Activated CD4-positive, CD25-positive, alpha-beta regulatory T cell treated with anti-CD3 and anti-CD28 coated beads, Interleukin-2, amount 50 U/mL, for 16 hours (primary cell): ENCODE measurements around the gene NSMF.

Source experiments
- DNase-seq: peaks from one replicate; pipeline ENCODE4 v3.0.0-alpha.2; 2020; ENCODE audit warnings: low read depth, low spot score

Gene NSMF

DNA sequence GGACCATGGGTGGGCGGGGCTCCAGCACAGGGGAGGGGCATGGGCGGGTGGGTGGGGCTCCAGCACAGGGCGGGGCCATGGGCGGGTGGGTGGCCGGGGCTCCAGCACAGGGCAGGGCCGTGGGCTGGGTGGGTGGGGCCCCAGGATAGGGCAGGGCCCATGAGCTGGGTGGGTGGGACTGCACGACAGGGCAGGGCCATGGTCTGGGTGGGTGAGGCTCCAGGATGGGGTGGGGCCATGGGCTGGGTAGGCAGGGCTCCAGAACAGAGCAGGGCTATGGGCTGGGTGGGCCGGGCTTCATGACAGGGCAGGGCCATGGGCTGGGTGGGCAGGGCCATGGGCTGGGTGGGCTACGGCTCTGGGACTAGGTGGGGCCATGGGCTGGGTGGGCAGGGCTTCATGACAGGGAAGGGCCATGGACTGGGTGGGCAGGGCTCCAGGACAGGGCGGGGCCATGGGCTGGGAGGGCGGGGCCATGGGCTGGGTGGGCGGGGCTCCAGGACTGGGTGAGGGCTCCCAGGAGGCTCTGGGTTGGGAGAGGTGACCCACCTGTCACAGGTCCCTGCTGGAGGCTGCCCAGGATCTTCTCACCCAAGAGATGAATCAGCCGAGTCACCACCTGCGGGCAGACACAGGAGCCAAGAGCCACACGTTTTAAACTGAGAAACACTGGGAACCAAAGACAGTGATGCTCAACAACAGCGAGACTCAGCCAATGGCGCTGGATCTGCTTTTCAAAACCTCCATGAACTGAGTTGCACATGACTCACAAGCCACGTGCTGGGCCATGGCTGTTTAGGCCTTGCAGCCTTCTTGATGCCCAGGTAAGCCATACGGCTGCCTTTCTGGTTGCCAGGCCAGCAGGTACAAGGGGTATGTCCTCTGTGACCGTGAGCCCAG, 33.6 kb upstream of the NSMF start:
- no peak for DNase-seq

DNA sequence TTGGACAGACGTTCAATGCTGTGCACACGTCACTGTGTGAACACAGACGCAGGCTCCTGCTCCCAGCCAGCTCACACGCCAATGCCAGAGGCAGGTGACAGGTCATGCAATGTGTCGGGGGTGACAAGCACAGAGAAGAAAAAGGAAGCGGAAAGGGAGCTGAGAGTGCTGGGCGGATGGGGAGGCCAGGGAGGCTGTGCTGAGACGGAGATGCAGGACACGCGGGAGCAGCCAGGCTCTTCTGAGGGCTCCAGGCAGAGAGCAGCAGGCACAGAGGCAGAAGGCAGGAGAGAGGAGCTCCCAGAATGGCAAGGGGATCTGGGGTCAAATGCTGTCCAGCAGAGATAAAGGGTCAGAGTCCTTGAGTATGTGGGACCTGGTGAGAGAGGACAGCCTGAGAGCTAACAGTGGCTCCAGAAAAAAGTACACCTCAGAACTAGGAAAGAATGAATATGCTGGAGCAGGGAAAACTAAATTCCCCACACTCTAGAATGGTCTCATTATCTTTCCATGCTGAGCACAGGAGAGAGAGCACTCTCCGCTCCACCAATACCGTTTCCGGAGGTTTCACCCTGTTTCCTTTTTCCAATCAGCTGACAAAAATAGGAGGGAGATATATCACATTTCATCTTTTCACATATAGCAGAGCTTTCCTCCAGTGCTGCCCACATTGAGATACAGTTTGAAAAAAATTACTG, 32.8 kb upstream of the NSMF start:
- no peak for DNase-seq

DNA sequence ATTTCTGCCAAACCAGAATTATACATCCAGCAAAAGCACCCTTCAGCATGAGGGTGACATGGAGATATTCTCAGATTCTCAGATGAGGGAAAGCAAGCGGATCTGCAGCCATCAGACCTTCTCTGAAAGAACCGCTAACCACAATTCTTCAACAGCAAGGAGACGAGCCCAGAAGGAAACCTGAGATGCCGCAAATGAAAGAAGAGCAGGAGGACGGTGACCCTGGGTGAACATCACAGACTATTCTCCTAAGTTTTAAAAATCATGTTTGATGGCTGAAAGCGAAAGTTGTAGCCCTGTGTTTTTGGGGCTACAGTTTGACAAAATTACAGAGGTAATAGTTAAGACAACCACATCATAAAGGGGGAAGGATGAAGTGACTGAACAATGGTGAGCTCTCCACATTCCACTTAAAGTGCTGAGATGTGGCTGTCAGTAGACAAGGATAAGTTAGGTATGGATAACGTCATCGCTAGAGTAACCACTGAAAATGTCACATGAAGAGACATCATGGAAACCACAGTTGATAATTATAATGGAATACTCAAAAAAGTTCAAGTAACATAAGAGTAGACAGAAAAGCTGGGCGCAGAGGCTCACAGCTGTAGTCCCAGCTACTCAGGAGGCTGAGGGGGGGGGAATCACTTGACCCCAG, 31.5 kb upstream of the NSMF start:
- DNase-seq, result no peak

DNA sequence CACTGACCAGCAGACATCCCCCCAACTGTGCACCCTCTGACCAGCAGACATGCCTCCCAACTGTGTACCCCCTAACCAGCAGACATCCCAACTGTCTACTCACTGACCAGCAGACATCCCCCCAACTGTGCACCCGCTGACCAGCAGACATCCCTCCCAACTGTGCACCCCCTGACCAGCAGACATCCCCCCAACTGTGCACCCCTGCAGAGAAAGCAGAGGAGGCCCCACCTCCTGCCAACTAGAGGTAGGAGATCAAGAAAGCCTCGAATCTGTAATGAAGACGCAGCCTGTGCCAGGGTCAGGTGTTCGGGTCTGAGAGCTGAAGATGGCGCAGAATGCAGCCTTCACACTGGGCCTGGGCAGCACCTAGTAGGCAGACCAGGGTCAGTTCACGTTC, 29.8 kb upstream of the NSMF start:
- DNase-seq, result no peak

DNA sequence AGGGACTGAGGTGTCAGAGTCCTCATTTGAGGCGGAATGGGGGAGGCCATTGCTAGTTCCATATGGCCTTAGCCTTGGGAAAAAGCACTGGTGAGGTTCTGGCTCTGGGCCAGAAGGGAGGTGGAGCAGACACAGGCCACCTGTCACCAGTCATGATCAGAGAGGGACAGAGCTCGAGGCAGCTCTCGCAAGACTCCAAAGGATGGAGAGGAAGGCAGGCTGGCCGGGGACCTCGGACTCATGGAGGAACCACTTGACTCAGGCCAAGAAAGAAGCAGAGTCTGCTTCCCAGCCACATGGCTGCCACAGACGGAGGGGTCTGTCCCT, 29.2 kb upstream of the NSMF start:
- DNase-seq, result no peak

DNA sequence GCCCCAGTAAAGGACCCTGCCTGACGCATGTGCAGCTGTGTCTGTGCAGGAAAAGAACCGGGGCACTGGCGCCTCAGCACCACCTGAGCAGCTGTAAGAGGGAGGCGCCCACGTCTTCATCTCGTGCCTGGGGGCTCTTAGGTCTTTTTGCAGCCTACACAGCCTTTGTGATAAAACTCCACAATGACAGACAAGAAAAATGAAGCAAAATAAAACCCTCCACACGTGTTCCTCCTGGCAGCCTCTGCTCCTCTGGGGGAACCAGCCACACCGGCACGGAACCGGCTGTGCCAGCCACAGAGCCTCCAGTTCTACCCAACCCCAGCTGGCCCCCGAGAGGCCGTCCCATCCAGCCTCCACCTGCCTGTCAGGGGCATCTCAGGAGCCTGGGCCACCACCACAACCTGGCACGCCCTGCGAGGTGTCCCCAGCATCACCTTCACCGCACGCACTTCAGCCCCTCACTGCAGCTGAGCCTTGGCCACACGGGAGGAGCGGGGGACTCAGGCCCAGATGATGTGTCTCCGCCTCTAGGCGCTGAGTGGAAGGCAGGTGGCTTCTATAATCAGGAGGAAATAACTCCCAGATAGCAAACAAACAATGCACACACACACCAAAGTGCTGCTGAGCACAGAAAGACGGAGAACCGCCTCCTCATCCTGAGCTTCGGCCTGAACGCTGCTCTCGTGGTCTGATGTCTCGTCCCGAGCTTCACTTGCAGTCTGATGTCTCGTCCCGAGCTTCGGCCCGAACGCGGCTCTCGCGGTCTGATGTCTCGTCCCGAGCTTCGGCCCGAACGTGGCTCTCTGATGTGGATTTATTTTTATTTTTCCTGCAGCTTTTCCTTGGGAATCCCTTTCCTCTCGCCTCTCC, 28.6 kb upstream of the NSMF start:
- no peak for DNase-seq

DNA sequence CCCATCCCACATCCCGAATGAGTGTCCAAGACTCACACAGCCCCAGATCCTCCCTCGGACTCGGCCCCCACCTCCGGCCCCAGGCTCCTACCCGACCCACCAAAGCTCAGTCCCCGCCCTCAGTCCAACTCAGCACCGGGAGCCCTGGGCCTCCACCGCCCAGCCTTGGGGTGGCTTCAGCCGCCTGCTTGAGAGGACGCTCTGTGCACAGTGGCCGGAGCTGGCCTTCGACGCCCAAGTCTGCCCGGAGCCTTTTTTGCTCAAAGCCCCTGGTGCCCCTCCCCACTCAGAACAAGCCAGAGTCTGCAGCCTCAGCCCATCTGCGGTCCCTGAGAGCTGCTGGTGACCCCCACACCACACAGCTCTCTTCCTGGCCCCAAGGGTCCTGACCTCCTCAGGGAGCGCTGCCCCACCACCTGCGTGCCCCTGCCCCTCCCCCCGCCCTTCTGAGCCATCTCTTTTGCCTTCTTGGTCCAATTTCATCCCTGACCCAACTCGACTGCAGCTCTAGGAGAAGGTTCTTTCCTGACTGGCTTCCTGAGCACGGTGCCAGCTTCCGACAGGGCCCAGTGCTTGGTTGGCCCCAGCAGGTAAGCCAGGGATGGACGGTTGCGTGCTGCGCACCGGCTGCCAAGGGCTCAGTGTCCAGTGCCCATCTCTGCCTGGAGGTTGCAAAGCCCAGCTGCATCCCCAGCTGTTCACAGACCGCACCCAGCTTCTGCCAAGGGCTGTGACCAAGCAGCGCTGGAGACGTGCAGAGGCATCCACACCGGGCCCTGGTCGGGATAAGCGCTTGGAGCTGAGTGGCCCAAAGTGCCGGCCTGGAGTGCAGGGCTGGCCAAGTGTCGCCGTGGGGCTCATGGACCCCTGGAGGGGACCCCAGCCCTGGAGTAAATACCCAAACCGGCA, 27.7 kb upstream of the NSMF start:
- DNase-seq, result no peak

DNA sequence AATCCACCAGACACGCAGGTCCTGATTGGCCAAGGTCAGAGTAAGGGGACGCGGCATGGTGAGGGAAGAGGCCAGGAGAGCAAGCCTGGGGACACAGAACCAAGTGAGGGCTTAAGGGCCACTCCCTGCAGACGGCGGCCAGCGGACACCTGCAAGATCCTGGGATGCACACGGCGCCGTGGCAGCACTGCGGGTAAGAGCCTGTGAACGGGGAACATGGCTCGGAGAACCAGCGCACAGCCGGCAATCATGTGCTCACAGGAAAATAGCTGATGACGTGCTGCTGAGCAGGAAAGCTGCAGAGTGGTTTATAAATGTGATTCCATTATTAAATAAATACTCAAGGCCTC, 27.0 kb upstream of the NSMF start:
- DNase-seq, result no peak

DNA sequence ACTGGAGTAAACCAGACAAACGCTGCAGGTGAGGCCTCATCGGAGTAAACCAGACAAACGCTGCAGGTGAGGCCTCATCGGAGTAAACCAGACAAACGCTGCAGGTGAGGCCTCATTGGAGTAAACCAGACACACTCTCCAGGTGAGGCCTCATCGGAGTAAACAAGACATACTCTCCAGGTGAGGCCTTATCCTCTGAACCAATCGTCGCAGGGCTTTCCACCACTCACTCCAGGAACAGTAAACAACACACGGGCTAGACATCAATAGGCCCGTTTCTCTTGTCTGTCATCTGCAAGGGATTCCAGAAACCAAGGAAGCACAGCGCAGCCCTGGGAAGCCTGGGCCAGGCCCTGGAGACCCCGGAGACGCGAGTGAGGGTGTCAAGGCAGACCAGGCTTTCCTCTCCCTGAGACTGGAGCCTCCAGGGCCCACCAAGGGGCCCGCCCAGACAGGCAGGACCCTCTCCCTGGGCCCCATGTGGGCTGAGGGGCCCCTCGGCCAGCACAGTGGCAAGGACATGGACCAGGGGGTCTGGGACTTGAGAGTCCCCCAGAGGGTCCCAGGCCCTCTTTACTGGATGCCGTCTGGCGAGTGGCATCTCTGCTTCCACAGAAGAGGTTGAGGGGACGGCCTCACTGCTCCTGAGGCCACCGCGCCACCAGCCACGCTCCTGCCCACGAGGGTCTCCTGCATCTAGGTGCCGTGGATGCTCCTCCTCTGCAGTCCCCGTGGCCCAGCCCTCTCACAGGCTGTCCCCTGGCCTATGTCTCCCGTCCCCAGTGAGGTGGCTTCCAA, 26.4 kb upstream of the NSMF start:
- DNase-seq, result no peak

DNA sequence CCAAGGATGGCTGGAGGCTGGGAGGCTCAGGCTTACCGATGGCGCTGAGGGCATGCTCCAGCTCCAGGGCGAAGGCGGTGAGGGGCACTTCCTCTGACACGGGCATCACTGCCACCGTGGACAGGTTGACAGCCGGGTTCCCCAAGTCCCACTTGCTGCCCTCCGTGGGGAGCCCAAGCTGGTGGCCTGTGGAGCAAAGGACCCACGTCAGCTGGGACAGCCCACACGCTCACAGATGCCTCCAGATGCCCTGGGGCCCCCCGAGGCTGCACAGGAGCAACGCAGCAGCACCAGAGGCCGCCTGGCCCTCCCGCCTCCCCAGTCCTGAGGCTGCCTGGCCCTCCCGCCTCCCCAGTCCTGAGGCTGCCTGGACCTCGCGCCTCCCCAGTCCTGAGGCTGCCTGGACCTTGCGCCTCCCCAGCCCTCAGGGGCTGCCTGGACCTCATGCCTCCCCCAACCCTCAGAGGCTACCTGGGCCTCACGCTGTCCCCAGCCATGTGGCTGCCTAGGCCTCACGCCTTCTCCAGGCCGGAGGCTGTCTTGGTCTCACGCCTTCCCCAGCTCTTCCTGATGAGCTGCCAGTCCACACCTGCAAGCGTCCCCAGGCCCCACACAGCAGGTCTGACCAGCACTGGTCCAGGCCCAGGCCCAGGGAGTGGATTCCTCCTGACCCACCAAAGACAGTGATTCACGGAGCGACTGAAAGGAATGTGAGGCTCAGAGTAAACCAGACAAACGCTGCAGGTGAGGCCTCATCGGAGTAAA, 25.6 kb upstream of the NSMF start:
- no peak for DNase-seq

DNA sequence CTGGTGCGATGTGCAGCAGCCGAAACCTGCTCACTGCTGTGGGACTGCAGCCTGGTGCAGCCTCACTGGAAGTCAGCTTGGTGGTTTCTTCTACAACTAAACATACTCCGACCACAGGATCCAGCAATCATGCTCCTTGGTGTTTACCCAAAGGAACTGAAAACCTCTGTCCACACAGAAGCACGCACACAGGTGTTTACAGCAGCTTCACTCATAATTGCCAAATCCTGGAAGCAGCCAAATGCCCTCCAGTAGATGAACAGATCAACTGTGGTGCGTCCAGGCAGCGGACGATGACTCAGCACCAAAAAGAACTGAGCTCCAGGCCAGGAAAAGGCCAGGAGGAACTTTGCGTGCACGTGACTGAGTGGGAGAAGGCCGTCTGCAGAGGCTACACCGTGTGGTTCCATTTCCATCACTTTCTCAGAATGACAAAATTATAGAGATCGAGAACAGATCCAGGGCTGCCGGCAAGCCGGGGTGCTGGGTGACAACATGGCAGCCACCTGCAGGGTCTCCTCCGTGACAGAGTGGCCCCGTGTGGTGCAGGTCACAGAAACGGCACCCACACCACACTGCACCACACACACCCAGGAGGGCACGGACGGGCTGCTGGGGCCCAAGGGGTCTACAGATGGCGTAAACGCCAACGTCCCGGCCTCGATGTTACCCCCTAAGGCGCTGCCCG, 23.1 kb upstream of the NSMF start:
- DNase-seq, result no peak

DNA sequence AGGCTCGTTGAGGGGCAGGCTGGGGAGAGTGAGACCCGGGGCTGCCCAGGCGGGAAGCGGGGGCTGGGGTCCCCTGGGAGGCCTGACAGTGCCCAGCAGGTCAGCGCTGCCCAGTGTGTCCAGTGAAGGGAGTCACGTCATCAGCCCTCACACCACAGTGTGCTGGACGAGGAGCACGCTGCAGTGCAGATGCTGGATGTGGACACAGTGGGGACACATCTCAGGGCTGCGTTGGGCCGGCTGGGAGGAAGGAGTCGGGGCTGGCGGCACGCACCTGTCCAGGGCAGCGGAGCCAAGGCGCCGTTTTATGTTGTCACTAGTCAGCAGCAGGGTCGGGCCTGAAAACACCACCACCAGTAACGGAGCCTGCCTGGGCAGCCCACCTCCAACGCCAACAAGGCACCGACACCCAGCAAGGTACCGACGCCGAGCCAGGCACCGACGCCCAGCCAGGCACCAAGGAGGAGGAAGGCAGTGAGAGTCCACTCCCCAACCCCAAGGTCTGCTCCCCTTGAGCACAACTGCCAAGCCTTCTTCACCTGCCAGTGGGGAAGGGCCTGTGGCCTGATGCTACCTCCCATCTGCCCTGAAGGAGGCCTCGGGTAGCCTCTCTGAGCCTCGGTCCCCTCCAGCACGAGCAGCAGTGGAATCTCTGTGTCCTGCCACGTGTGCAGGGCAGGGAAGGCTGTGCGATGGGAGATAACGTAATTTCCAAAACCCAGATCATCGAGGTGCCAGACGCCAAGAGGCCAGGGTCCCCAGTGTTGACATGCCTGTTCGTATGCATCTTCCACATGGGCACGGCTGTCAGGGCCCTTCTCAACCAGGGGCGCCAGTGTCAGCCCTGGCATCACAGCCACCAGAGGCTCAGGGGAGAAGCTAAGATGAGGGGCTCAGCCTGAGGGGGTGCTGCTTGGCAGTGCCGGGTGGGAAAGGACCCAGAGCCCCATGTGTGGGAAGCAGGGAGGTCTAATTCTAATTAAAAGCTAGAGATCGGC, 21.9 kb upstream of the NSMF start:
- no peak for DNase-seq

DNA sequence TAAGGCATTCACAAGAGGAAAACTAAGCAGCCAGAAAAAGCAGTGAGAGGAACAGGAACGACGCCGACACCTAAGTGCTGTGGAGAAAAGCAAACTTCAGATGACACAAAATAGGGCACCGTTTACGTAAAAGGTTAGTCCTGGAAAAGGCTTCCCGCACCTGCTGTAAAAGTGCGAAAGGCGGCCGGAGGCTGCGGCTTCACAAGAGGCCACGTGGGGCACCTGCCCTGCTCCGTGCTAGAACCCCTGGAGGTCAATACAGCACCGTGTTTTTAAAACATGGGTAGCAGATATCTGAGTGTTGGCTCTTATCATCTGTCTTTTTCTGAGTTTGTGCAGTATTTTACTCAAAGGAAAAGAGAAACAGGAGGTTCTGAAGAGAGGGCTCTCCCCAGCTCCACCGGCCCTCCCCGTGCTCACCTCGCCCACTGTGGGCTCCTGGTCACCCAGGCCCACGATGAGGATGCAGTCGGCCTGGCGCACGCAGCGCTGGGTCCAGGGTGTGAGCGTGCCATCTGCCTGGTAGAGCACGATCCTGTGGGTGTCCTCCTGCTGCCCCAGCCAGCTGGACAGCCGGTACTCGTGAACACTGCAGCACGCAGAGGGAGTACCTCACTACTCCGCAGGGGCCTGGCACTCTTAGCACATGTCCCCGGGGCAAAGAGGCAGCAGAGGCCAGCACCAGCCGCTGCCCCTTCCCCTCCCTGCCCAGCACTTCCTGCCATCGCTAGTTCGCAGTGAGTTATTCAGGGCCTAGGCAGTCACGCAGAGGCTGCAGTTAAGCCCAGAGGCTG, 21.0 kb upstream of the NSMF start:
- DNase-seq, result no peak

DNA sequence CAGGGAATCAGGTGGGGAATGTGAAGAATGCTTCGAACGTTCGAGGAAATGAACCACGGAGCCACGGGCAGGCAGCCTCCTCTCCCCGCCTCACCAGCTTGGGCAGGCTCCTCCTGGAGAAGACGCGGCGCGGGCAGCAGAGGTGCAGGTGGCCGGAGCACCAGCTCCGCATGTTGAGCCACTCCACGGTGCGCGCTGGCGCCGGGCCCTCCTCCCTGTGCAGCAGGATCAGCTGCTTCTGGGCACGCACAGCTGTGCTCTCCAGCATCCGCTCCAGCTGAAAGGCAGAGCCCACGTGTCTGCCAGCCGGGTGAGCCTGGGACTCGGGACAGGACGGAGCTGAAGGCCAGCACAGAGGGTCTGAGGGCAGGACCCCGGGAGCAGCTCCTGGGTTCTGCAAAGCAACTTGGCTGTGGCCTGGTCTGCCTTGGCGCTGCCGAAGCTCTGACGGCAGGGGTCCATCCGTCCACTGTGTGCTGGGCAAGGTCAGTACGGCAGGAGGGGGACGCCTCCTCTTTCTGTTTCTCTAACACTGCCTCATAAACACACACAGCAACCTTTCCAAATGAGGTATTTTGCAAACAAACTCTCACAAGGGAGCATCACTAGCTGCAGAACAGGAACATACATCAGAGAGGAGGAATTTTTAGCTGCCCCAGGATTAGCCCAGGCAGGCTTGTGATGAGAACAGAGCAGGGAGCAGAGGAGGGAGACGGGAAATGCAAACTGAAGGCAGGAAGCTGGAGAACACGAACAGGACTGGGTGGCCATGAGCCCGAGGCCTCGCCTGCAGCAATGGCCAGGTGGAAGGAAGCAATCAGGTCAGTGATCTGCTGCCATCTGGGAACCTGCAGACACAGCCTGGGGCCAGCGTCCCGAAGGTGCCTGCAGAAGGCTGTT, 20.1 kb upstream of the NSMF start:
- no peak for DNase-seq

DNA sequence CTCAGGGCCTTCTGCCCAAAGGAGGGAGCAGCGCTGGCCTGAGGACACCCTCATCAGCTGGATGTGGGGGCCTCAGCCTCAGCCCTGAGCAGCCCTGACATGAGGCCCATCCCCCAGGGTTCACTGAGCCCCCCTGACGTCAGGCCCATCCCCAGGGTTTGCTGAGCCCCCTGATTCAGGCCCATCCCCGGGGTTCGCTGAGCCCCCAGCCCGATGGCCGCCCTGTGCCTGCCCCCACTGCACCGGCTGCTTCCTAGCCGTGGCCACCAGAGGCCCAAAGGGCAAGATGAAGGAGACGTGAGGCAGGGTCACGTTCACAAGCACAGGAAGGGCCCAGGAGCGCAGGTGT, 19.5 kb upstream of the NSMF start:
- DNase-seq, result no peak
